ENCODE results near the gene CYTH1. TPM values are rescaled to one million over a fixed set of nuclear protein-coding genes. Genes with fewer than 3 reads are reported as not detected.

CYTH1 gene
- total and polyA plus RNA-seq, 2 donors (not counting 1 experiment from before 2014, with no cell fraction given): 255 to 353 TPM

DNA sequence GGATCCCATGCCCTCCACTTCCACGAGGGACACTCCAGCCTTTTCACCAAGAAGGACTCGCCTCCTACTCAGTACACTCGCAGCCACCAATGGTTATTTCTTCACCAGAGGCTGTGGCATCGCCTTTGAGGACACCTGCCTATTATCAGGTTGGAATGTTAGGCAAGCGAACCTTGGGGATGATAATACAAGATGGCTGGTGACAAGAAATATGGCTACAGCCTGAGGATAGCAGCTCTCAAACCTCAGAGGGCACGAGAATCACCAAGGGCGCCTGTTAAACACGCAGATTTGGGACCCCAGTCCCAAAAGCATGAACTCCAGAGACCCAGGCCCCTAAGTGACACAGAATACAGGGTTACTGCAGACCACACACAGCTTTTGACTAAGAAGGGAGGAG is 58.1 kb downstream of the CYTH1 start:
- no peak for DNase-seq
- H3K4me2 ChIP-seq (replicated peaks; ENCODE audit: low read depth, low read length, poor library complexity, severe bottlenecking): peak overlapping the region; percentile 63
- no peaks in the 10 kb centered on the region for H3K27me3 Mint-ChIP-seq
- intact Hi-C loops (cut with micrococcal nuclease): no loop called here
- WGBS (ENCODE audit: insufficient coverage): 62% methylated on average over 3 of the region's 8 CpGs
- ATAC-seq (ENCODE audit: low read depth): no peak
- no peaks in the 10 kb centered on the region for H3K9me3 ChIP-seq (ENCODE audit: control extremely low read depth in 1 of 3, control insufficient read depth in 2 of 3, insufficient read depth in 1 of 3, low read length in 2 of 3)
- peak overlapping the region; percentile 82 for H3K27ac Mint-ChIP-seq
- POLR2A ChIA-PET: interaction anchor here (0.5 to 1.2 kb wide), 3 partner anchors 9 to 18 kb away, joined by 3 to 4 read pairs (median 4); no protein-coding TSS in a partner anchor
- H3K9ac ChIP-seq (ENCODE audit: low read length): no peak overlapping the region
- peak overlapping the region in 1 of 2 donors; percentile 73 for H3K27ac ChIP-seq (ENCODE audit: low read length in 2 of 2)
- H3K9me3 Mint-ChIP-seq (ENCODE audit: insufficient read depth): no peaks in the 10 kb centered on the region
- CTCF ChIA-PET: interaction anchor here (4.7 kb wide), 1 partner anchor 12 kb away, joined by 50 read pairs; no protein-coding TSS in a partner anchor
- peaks cover 0 to 31% of the 10 kb centered on the region in 2 experiments for H3K36me3 ChIP-seq (replicated peaks in 1 of 2; ENCODE audit: control extremely low read depth in 1 of 2, control insufficient read depth in 1 of 2, extremely low read depth in 1 of 2, insufficient read depth in 2 of 2, low read length in 1 of 2)
- peaks cover 87% of the 10 kb centered on the region for H3K4me1 Mint-ChIP-seq
- no peak overlapping the region for H3K4me3 ChIP-seq (ENCODE audit: control extremely low read depth in 1 of 5, extremely low read depth in 1 of 5, insufficient read depth in 1 of 5, low read depth in 2 of 5, low read length in 4 of 5)
- TF ChIP-seq EZH2 (IDR thresholded peaks at IDR 0.05; ENCODE audit: borderline replicate concordance, insufficient read depth, low read depth, low read length, poor library complexity, severe bottlenecking): no peak
- TF ChIP-seq, protein P1, sequence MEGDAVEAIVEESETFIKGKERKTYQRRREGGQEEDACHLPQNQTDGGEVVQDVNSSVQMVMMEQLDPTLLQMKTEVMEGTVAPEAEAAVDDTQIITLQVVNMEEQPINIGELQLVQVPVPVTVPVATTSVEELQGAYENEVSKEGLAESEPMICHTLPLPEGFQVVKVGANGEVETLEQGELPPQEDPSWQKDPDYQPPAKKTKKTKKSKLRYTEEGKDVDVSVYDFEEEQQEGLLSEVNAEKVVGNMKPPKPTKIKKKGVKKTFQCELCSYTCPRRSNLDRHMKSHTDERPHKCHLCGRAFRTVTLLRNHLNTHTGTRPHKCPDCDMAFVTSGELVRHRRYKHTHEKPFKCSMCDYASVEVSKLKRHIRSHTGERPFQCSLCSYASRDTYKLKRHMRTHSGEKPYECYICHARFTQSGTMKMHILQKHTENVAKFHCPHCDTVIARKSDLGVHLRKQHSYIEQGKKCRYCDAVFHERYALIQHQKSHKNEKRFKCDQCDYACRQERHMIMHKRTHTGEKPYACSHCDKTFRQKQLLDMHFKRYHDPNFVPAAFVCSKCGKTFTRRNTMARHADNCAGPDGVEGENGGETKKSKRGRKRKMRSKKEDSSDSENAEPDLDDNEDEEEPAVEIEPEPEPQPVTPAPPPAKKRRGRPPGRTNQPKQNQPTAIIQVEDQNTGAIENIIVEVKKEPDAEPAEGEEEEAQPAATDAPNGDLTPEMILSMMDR (IDR thresholded peaks at IDR 0.05): no peak
- no peaks in the 10 kb centered on the region for H3K27me3 ChIP-seq (replicated peaks in 1 of 4; ENCODE audit: control extremely low read depth in 1 of 4, control insufficient read depth in 3 of 4, insufficient read depth in 4 of 4, low read length in 3 of 4)
- no peak overlapping the region for H2AFZ ChIP-seq (ENCODE audit: insufficient read depth, low read depth, low read length, poor library complexity, severe bottlenecking)
- peaks cover 98% of the 10 kb centered on the region for H4K20me1 ChIP-seq (ENCODE audit: control insufficient read depth, insufficient read depth, low read length, poor library complexity, severe bottlenecking)
- peaks cover 95 to 97% of the 10 kb centered on the region in 2 donors for H3K4me1 ChIP-seq (ENCODE audit: control insufficient read depth in 2 of 2, insufficient read depth in 2 of 2, low read length in 2 of 2)
- peak overlapping the region; percentile 67 for H3K4me3 Mint-ChIP-seq
- H3K79me2 ChIP-seq (ENCODE audit: control insufficient read depth, insufficient read depth, low read length): peaks cover 100% of the 10 kb centered on the region

DNA sequence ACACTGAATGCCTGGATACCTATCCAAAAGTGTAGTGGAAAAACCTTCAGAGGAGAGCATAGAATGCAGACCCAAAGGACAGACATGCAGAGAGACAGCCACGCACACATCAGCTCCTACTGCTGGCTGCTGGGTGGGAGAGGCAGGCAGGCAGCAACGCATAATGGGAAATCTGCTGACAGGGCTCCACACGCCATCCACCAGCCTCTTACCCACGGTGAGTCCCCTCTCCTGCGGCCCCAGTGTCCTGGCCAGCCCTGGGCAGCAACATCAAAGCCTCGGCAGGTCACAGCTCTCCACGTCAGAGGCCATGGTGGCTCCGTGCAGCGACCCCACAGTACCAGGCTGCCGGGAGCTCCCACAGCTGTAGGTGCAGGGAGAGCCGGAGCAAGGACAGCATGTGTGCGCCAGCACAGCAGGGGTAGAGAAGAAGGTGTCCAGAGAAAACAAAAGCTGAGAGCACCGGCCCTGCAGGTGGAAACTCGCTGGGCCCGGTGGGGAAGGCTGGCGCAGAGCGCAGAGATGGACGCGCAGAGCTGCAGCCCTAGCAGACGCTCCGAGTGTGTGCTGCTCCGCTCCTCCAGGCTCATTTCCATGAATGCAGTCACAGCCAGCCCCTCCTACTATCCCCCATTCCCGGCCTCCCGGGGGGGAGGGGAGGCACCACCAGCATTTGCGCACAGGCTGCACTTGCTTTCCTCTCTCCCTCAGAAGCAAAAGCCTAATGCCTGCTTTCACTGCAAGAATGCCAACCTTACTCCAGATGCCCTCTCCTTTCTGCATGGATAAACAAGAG is 58.9 kb downstream of the CYTH1 start:
- POLR2A ChIA-PET: interaction anchor here (1.2 to 2.2 kb wide), 6 partner anchors 7 to 24 kb away, joined by 3 to 15 read pairs (median 8); no protein-coding TSS in a partner anchor
- no peak for ATAC-seq (ENCODE audit: low read depth)

More for the DNA sequence above, 58.9 kb downstream of the CYTH1 start:
- Histone ChIP-seq H3K4me2 (replicated peaks; ENCODE audit: low read depth, low read length, poor library complexity, severe bottlenecking) (peak overlapping the region; percentile 63), H3K9ac (ENCODE audit: low read length) (peak overlapping the region; percentile 2), H3K79me2 (ENCODE audit: control insufficient read depth, insufficient read depth, low read length) (peaks cover 100% of the 10 kb centered on the region), H4K20me1 (ENCODE audit: control insufficient read depth, insufficient read depth, low read length, poor library complexity, severe bottlenecking) (peaks cover 99% of the 10 kb centered on the region), H3K4me1 (ENCODE audit: control insufficient read depth in 2 of 2, insufficient read depth in 2 of 2, low read length in 2 of 2) (peaks cover 95 to 100% of the 10 kb centered on the region in 2 donors), H3K9me3 (ENCODE audit: control extremely low read depth in 1 of 3, control insufficient read depth in 2 of 3, insufficient read depth in 1 of 3, low read length in 2 of 3) (no peaks in the 10 kb centered on the region), H3K36me3 (replicated peaks in 1 of 2; ENCODE audit: control extremely low read depth in 1 of 2, control insufficient read depth in 1 of 2, extremely low read depth in 1 of 2, insufficient read depth in 2 of 2, low read length in 1 of 2) (peaks cover 0 to 36% of the 10 kb centered on the region in 2 experiments), H3K27me3 (replicated peaks in 1 of 4; ENCODE audit: control extremely low read depth in 1 of 4, control insufficient read depth in 3 of 4, insufficient read depth in 4 of 4, low read length in 3 of 4) (no peaks in the 10 kb centered on the region), H3K4me3 (ENCODE audit: control extremely low read depth in 1 of 5, extremely low read depth in 1 of 5, insufficient read depth in 1 of 5, low read depth in 2 of 5, low read length in 4 of 5) (peak overlapping the region in 2 of 5 experiments; percentile 14), H3K27ac (ENCODE audit: low read length in 2 of 2) (peak overlapping the region; percentile 73), H2AFZ (ENCODE audit: insufficient read depth, low read depth, low read length, poor library complexity, severe bottlenecking) (no peak overlapping the region)
- Mint-ChIP-seq H3K4me3 (peak overlapping the region; percentile 67), H3K27ac (peak overlapping the region; percentile 82), H3K27me3 (no peaks in the 10 kb centered on the region), H3K9me3 (ENCODE audit: insufficient read depth) (no peaks in the 10 kb centered on the region), H3K4me1 (peaks cover 92% of the 10 kb centered on the region)
- CTCF ChIA-PET: interaction anchor here (1.2 to 4.7 kb wide), 5 partner anchors 13 to 46 kb away, joined by 6 to 52 read pairs (median 8); no protein-coding TSS in a partner anchor
- intact Hi-C loops (cut with micrococcal nuclease): no loop called here
- no peak for DNase-seq
- TF ChIP-seq, protein P1 (IDR thresholded peaks at IDR 0.05): no peak
- no peak for TF ChIP-seq EZH2 (IDR thresholded peaks at IDR 0.05; ENCODE audit: borderline replicate concordance, insufficient read depth, low read depth, low read length, poor library complexity, severe bottlenecking)
- whole genome bisulfite sequencing (ENCODE audit: insufficient coverage): 84% methylated on average over 22 of the region's 25 CpGs

Data from B cell (primary cell).